K562 (cell line): ENCODE measurements around the gene APOC1. TPM values are rescaled to one million over a fixed set of nuclear protein-coding genes. Genes with fewer than 3 reads are reported as not detected.

Source experiments
- ADNP ChIP-seq: fragments of 200-800 bp; sonication (Bioruptor generic); IDR thresholded peaks from 2 replicates; pipeline ENCODE4 v1.6.1; 2016; ENCODE audit warnings: missing genetic modification characterization, missing compliant biosample characterization
- BHLHE40 ChIP-seq: IDR thresholded peaks from 2 replicates; pipeline ENCODE4 v1.6.1; 2011; ENCODE audit warnings: low read length, improper control_type of control experiment
- BRF2 ChIP-seq: IDR thresholded peaks from 3 replicates; pipeline ENCODE4 v1.6.1; 2011; ENCODE audit warnings: borderline replicate concordance, mild to moderate bottlenecking; ENCODE audit not compliant: insufficient read length, insufficient read depth
- CEBPZ ChIP-seq: fragments of 150-350 bp; IDR thresholded peaks from 2 replicates; pipeline ENCODE4 v1.6.1; 2014; ENCODE audit warnings: low read depth, mild to moderate bottlenecking, low read length, borderline replicate concordance
- FOXJ3 ChIP-seq: sonication (generic); formaldehyde crosslinking; IDR thresholded peaks from 2 replicates; pipeline ENCODE4 v1.4.0; 2020; ENCODE audit warnings: mild to moderate bottlenecking, missing genetic modification reagents
- KDM1A ChIP-seq, 2 experiments: fragments of 450-650 bp; IDR thresholded peaks; 2 replicates each; pipeline ENCODE4 v1.6.1; 2016; ENCODE audit warnings: mild to moderate bottlenecking in 2 of 2
- MTA1 ChIP-seq: fragments of 450-650 bp; IDR thresholded peaks from 2 replicates; pipeline ENCODE4 v1.6.1; 2017; ENCODE audit warnings: borderline replicate concordance
- MTA3 ChIP-seq: fragments of 450-650 bp; formaldehyde crosslinking; IDR thresholded peaks from 2 replicates; pipeline ENCODE4 v1.6.1; 2017; ENCODE audit warnings: mild to moderate bottlenecking, borderline replicate concordance
- NCOR1 ChIP-seq: fragments of 450-650 bp; IDR thresholded peaks from 2 replicates; pipeline ENCODE4 v1.6.1; 2016; ENCODE audit warnings: mild to moderate bottlenecking, moderate library complexity
- NR0B1 ChIP-seq: fragments of 450-650 bp; IDR thresholded peaks from one replicate; pipeline ENCODE4 v1.6.1; 2018; ENCODE audit warnings: mild to moderate bottlenecking, moderate library complexity; ENCODE audit not compliant: partially characterized antibody
- NR3C1 ChIP-seq: sonication (generic); formaldehyde crosslinking; IDR thresholded peaks from 2 replicates; pipeline ENCODE4 v1.8.1; 2022; ENCODE audit warnings: missing genetic modification reagents
- POLR2B ChIP-seq: fragments of 450-650 bp; IDR thresholded peaks from 2 replicates; pipeline ENCODE4 v1.6.1; 2018; ENCODE audit warnings: low read depth; ENCODE audit not compliant: partially characterized antibody
- SIN3A ChIP-seq, 2 experiments: fragments of 150-350 bp in 1 of 2; IDR thresholded peaks; 2 replicates each; pipeline ENCODE4 v1.6.1; 2011 to 2016; ENCODE audit warnings: borderline replicate concordance in 2 of 2, low read depth in 2 of 2, low read length in 2 of 2, mild to moderate bottlenecking in 2 of 2, moderate library complexity in 2 of 2; ENCODE audit not compliant: control insufficient read depth in 1 of 2
- SPI1 ChIP-seq: IDR thresholded peaks from 2 replicates; pipeline ENCODE4 v1.6.1; 2011; ENCODE audit warnings: low read depth, low read length, control low read depth, borderline replicate concordance
- SRSF7 ChIP-seq: fragments of 200-400 bp; formaldehyde crosslinking; optimal IDR thresholded peaks from 2 replicates; pipeline ENCODE3; 2017; ENCODE audit warnings: mild to moderate bottlenecking, low read depth, low read length
- TARDBP ChIP-seq: fragments of 450-650 bp; IDR thresholded peaks from 2 replicates; pipeline ENCODE4 v1.6.1; 2016
- TCF7L2 ChIP-seq: fragments of 150-350 bp; IDR thresholded peaks from 2 replicates; pipeline ENCODE4 v1.6.1; 2016; ENCODE audit warnings: low read depth, mild to moderate bottlenecking, low read length, moderate library complexity
- ZBTB7A ChIP-seq: IDR thresholded peaks from 2 replicates; pipeline ENCODE4 v1.6.1; 2011; ENCODE audit warnings: low read depth, mild to moderate bottlenecking, low read length, moderate library complexity, borderline replicate concordance; ENCODE audit not compliant: control insufficient read depth
- ZKSCAN1 ChIP-seq: fragments of 150-350 bp; IDR thresholded peaks from 2 replicates; pipeline ENCODE4 v1.6.1; 2016; ENCODE audit warnings: low read depth, low read length
- ZNF133 ChIP-seq: fragments of 250-450 bp; sonication (Bioruptor Pico); IDR thresholded peaks from 2 replicates; pipeline ENCODE4 v1.4.0; 2020; ENCODE audit warnings: mild to moderate bottlenecking
- ZNF263 ChIP-seq: sonication (generic); formaldehyde crosslinking; IDR thresholded peaks from 2 replicates; pipeline ENCODE4 v1.8.0; 2022; ENCODE audit warnings: mild to moderate bottlenecking, missing genetic modification reagents, borderline replicate concordance
- ZNF274 ChIP-seq: IDR thresholded peaks from 2 replicates; pipeline ENCODE4 v1.6.1; 2011; ENCODE audit warnings: low read depth, mild to moderate bottlenecking, low read length, moderate library complexity, borderline replicate concordance
- ZNF780A ChIP-seq: fragments of 250-450 bp; sonication (Bioruptor Pico); IDR thresholded peaks from 2 replicates; pipeline ENCODE4 v1.5.0; 2021; ENCODE audit warnings: mild to moderate bottlenecking
- ZSCAN32 ChIP-seq: fragments of 450-650 bp; formaldehyde crosslinking; IDR thresholded peaks from 2 replicates; pipeline ENCODE4 v1.4.0; 2020; ENCODE audit warnings: mild to moderate bottlenecking, moderate library complexity
- polyA plus RNA-seq, 8 experiments: library from polyadenylated mRNA; depleted of rRNA in 4 of 8; stranded (reverse) in 5 of 8; unstranded in 3 of 8; fragments of >200 nt; fragmentation: Nextera tagmentation in 2 of 8; fragmentation: Illumina TruSeq in 1 of 8; extraction: Ambion mirVana in 2 of 8; extraction: Trizol in 1 of 8; gene quantifications; 2 replicates each; pipeline versions ENCODE4 v1.2.1 to v1.2.3, GENCODE V29; 2011 to 2014; ENCODE audit warnings: inconsistent platforms in 1 of 8, missing spikeins in 1 of 8
- total RNA-seq, 7 experiments: library from RNA; depleted of rRNA in 6 of 7; stranded (reverse); fragments of >200 nt in 6 of 7; fragmentation: Illumina TruSeq in 2 of 7; extraction: Trizol in 2 of 7; gene quantifications; 2 replicates each; pipeline versions ENCODE4 v1.2.1 to v1.2.3, GENCODE V29; 2011 to 2021; ENCODE audit warnings: low replicate concordance in 1 of 7

APOC1 gene
- total and polyA plus RNA-seq, 9 of the 15 experiments (the other 6 are each of a cell fraction or from before 2014, with no cell fraction given), result 115 to 408 (median 220) TPM

GRCh38 chr19:44905437-44906160, 8.8 kb upstream of the APOC1 start, which contains the start of gene APOE (continued):
- TF ChIP-seq CEBPZ, result no peak
- no peak for TF ChIP-seq ADNP (tag)
- no peak for TF ChIP-seq ZNF274
- no peak for TF ChIP-seq ZNF133 (CRISPR knock-in tag)
- TF ChIP-seq ZSCAN32 (CRISPR knock-in tag), result no peak
- TF ChIP-seq BRF2, result no peak
- peak in 1 of 2 experiments; percentile 53; a peak in 1 of 4 replicates for TF ChIP-seq KDM1A (IDR thresholded peaks at IDR 0.05)
- TF ChIP-seq TCF7L2, result no peak
- TF ChIP-seq POLR2B, result peak; percentile 23
- TF ChIP-seq SIN3A (IDR thresholded peaks at IDR 0.05; ENCODE audit: borderline replicate concordance in 2 of 2, control insufficient read depth in 1 of 2, low read depth in 2 of 2, low read length in 2 of 2), result 0 out of 4 replicates have a peak, but pooled peaks of 1 of the 2 experiments have one; percentile 28
- no peak for TF ChIP-seq NR0B1
- TF ChIP-seq FOXJ3 (CRISPR knock-in tag), result no peak
- peak; percentile 21; the same call in 1 of the 2 replicates for TF ChIP-seq ZNF263
- TF ChIP-seq BHLHE40, result peak; percentile 23; the same call in 1 of the 2 replicates
- TF ChIP-seq ZKSCAN1, result peak; percentile 85; the same call in 1 of the 2 replicates
- no peak for TF ChIP-seq SPI1
- no peak for TF ChIP-seq MTA1
- peak; percentile 69; the same call in 1 of the 2 replicates for TF ChIP-seq ZBTB7A
- TF ChIP-seq ZNF780A, result no peak
- no peak for TF ChIP-seq NCOR1
- no peak for TF ChIP-seq SRSF7
- no peak for TF ChIP-seq MTA3
- TF ChIP-seq TARDBP, result no peak
- no peak for TF ChIP-seq NR3C1
